Thyroid gland (tissue), 4 donors: ENCODE results near the gene NUDT7.

Source experiments
- POLR2A ChIP-seq, 2 donors: fragments of 450-650 bp; IDR thresholded peaks; one replicate each; pipeline ENCODE4 v1.6.1; 2017; ENCODE audit warnings: antibody characterized with exemption in 2 of 2, mild to moderate bottlenecking in 2 of 2, moderate library complexity in 1 of 2
- TF ChIP-seq, protein P1 (sequence below), 6 experiments: fragments of 200-600 bp in 3 of 6; fragments of 450-650 bp in 3 of 6; sonication (generic) in 3 of 6; IDR thresholded peaks; one replicate each; pipeline ENCODE4 v1.5.1; 2016 to 2019; ENCODE audit warnings: antibody characterized with exemption in 6 of 6, mild to moderate bottlenecking in 2 of 6, inconsistent platforms in 1 of 6, moderate library complexity in 1 of 6

DNA sequence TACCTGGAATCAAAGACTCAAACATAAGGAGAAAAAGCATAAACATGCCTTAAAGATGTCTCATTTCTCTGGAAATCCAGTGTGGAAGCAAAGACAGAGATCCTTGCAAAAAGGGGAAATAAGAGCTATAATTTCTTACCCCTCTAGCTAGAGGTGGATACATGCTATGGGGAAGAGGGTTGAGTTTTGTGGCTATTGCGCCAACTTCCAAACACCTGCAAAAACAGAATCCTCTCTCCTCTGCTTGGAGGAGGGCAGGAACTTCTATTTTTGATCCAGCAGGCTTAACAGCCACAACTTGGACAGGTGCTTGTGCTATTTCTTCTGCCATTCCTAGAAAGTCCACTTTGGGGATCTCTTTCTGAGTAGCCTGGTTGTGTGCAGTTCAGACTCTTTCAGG lies 21.5 kb upstream of the NUDT7 start:
- TF ChIP-seq, protein P1, sequence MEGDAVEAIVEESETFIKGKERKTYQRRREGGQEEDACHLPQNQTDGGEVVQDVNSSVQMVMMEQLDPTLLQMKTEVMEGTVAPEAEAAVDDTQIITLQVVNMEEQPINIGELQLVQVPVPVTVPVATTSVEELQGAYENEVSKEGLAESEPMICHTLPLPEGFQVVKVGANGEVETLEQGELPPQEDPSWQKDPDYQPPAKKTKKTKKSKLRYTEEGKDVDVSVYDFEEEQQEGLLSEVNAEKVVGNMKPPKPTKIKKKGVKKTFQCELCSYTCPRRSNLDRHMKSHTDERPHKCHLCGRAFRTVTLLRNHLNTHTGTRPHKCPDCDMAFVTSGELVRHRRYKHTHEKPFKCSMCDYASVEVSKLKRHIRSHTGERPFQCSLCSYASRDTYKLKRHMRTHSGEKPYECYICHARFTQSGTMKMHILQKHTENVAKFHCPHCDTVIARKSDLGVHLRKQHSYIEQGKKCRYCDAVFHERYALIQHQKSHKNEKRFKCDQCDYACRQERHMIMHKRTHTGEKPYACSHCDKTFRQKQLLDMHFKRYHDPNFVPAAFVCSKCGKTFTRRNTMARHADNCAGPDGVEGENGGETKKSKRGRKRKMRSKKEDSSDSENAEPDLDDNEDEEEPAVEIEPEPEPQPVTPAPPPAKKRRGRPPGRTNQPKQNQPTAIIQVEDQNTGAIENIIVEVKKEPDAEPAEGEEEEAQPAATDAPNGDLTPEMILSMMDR (IDR thresholded peaks at IDR 0.05): no peak
- TF ChIP-seq POLR2A (IDR thresholded peaks at IDR 0.05): no peak
